ENCODE measurements around the gene PTCH2. TPM values are rescaled to one million over a fixed set of nuclear protein-coding genes. Genes with fewer than 3 reads are reported as not detected.

The PTCH2 gene
- total RNA-seq, 1 experiment from 2014 or later: 0.74 TPM

DNA sequence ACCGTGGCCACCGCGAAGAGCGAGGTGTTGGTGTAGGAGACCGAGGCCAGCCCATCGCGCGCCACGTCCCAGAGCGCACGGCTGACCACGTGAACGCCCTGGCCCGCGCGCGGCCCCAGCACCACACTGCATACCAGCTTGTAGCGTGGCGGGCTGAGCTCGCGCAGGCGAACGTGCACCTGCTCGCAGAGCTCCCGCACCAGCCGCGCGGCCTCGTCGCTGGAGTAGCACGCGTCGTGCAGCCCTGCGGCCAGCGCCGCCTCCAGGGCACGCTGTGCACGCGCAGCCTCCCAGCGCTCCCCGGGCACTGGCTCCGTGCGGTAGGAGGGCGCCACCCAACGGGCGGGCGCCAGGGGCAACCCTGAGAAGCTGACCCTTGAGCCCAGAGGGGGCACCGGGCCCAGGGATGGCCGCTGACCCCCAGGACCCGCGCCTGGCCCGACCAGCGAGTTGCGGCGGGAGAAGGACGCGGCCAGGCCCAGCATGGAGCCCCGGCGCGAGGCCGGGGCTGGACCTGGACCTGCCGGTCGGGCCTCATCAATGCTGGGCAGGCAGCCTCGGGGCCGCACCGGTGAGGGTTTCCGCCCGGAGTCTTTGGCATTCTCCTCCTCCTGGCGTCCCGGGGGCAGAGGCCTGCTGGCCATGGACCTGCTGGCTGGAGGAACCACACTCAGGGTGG is 36.9 kb downstream of the PTCH2 start:
- no peaks in the 10 kb centered on the region for H3K36me3 ChIP-seq (ENCODE audit: control insufficient read depth, insufficient read depth, low read length)
- H3K27ac ChIP-seq (ENCODE audit: low read length): peak overlapping the region; percentile 94
- no TSS peak for BruUV-seq (replicated peaks)
- no peaks in the 10 kb centered on the region for H3K27me3 ChIP-seq (ENCODE audit: control insufficient read depth, insufficient read depth, low read length)
- in situ Hi-C loops (cut with HindIII; ENCODE audit: low pct_unique_long_range_greater_than_20kb, low sequenced_read_pairs) (no loop called here), intact Hi-C loops (cut with micrococcal nuclease; ENCODE audit: unreplicated experiment) (no loop called here)
- ChIA-PET CTCF (no interaction called here), POLR2A (interaction anchor here (0.6 to 1.2 kb wide), 2 partner anchors 13 to 84 kb away, joined by 3 to 6 read pairs; no protein-coding TSS in a partner anchor)
- peaks cover 49% of the 10 kb centered on the region for H3K4me1 ChIP-seq (ENCODE audit: control insufficient read depth, insufficient read depth, low read length)
- H3K9me3 ChIP-seq (ENCODE audit: control insufficient read depth, insufficient read depth, low read depth, low read length): no peaks in the 10 kb centered on the region
- no peak overlapping the region for H3K4me3 ChIP-seq (ENCODE audit: low read depth in 2 of 2, low read length in 2 of 2)
- DNase-seq (ENCODE audit: low read depth, low spot score) (no peak), ATAC-seq (no peak)
- TF ChIP-seq, protein P1, sequence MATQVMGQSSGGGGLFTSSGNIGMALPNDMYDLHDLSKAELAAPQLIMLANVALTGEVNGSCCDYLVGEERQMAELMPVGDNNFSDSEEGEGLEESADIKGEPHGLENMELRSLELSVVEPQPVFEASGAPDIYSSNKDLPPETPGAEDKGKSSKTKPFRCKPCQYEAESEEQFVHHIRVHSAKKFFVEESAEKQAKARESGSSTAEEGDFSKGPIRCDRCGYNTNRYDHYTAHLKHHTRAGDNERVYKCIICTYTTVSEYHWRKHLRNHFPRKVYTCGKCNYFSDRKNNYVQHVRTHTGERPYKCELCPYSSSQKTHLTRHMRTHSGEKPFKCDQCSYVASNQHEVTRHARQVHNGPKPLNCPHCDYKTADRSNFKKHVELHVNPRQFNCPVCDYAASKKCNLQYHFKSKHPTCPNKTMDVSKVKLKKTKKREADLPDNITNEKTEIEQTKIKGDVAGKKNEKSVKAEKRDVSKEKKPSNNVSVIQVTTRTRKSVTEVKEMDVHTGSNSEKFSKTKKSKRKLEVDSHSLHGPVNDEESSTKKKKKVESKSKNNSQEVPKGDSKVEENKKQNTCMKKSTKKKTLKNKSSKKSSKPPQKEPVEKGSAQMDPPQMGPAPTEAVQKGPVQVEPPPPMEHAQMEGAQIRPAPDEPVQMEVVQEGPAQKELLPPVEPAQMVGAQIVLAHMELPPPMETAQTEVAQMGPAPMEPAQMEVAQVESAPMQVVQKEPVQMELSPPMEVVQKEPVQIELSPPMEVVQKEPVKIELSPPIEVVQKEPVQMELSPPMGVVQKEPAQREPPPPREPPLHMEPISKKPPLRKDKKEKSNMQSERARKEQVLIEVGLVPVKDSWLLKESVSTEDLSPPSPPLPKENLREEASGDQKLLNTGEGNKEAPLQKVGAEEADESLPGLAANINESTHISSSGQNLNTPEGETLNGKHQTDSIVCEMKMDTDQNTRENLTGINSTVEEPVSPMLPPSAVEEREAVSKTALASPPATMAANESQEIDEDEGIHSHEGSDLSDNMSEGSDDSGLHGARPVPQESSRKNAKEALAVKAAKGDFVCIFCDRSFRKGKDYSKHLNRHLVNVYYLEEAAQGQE (IDR thresholded peaks at IDR 0.05; ENCODE audit: insufficient read depth in 1 of 2, low read depth in 2 of 2, low read length in 1 of 2): no peak
- TF ChIP-seq, protein P2, sequence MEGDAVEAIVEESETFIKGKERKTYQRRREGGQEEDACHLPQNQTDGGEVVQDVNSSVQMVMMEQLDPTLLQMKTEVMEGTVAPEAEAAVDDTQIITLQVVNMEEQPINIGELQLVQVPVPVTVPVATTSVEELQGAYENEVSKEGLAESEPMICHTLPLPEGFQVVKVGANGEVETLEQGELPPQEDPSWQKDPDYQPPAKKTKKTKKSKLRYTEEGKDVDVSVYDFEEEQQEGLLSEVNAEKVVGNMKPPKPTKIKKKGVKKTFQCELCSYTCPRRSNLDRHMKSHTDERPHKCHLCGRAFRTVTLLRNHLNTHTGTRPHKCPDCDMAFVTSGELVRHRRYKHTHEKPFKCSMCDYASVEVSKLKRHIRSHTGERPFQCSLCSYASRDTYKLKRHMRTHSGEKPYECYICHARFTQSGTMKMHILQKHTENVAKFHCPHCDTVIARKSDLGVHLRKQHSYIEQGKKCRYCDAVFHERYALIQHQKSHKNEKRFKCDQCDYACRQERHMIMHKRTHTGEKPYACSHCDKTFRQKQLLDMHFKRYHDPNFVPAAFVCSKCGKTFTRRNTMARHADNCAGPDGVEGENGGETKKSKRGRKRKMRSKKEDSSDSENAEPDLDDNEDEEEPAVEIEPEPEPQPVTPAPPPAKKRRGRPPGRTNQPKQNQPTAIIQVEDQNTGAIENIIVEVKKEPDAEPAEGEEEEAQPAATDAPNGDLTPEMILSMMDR (IDR thresholded peaks at IDR 0.05): no peak; the same call in 1 of the 2 replicates
- no peak for TF ChIP-seq SIN3A (IDR thresholded peaks at IDR 0.05; ENCODE audit: borderline replicate concordance, insufficient read depth, low read depth, low read length)
- no peak for TF ChIP-seq TCF7L2 (IDR thresholded peaks at IDR 0.05; ENCODE audit: low read depth, low read length)
- TF ChIP-seq POLR2AphosphoS5 (IDR thresholded peaks at IDR 0.05; ENCODE audit: low read depth, low read length): no peak

DNA sequence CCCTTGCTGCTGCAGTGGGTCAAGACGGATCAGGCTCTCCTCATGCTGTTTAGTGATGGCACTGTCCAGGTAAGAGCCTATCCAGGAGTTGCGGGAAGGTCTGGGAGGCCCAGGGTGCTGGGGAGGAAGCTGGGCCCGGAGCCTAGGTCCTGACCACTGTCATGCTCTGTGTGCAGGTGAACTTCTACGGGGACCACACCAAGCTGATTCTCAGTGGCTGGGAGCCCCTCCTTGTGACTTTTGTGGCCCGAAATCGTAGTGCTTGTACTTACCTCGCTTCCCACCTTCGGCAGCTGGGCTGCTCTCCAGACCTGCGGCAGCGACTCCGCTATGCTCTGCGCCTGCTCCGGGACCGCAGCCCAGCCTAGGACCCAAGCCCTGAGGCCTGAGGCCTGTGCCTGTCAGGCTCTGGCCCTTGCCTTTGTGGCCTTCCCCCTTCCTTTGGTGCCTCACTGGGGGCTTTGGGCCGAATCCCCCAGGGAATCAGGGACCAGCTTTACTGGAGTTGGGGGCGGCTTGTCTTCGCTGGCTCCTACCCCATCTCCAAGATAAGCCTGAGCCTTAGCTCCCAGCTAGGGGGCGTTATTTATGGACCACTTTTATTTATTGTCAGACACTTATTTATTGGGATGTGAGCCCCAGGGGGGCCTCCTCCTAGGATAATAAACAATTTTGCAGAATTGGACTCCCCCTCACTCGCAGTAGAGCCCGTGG is 37.6 kb downstream of the PTCH2 start:
- no peak overlapping the region for H3K4me3 ChIP-seq (ENCODE audit: low read depth in 2 of 2, low read length in 2 of 2)
- in situ Hi-C loops (cut with HindIII; ENCODE audit: low pct_unique_long_range_greater_than_20kb, low sequenced_read_pairs) (no loop called here), intact Hi-C loops (cut with micrococcal nuclease; ENCODE audit: unreplicated experiment) (no loop called here)
- no peaks in the 10 kb centered on the region; the same call in 1 of the 2 replicates for H3K36me3 ChIP-seq (ENCODE audit: control insufficient read depth, insufficient read depth, low read length)
- ChIA-PET POLR2A (interaction anchor here (0.6 kb wide), 1 partner anchor 12 kb away, joined by 3 read pairs; no protein-coding TSS in a partner anchor), CTCF (no interaction called here)
- H3K27ac ChIP-seq (ENCODE audit: low read length): no peak overlapping the region
- no peak for ATAC-seq
- BruUV-seq (replicated peaks): no TSS peak
- H3K4me1 ChIP-seq (ENCODE audit: control insufficient read depth, insufficient read depth, low read length): peaks cover 50% of the 10 kb centered on the region
- TF ChIP-seq, protein P1 (IDR thresholded peaks at IDR 0.05; ENCODE audit: insufficient read depth in 1 of 2, low read depth in 2 of 2, low read length in 1 of 2): no peak
- TF ChIP-seq SIN3A (IDR thresholded peaks at IDR 0.05; ENCODE audit: borderline replicate concordance, insufficient read depth, low read depth, low read length) (no peak), TCF7L2 (IDR thresholded peaks at IDR 0.05; ENCODE audit: low read depth, low read length) (no peak), POLR2AphosphoS5 (IDR thresholded peaks at IDR 0.05; ENCODE audit: low read depth, low read length) (no peak)
- TF ChIP-seq, protein P2 (IDR thresholded peaks at IDR 0.05): no peak
- no peaks in the 10 kb centered on the region for H3K27me3 ChIP-seq (ENCODE audit: control insufficient read depth, insufficient read depth, low read length)
- DNase-seq (ENCODE audit: low read depth, low spot score): no peak
- no peaks in the 10 kb centered on the region for H3K9me3 ChIP-seq (ENCODE audit: control insufficient read depth, insufficient read depth, low read depth, low read length)

Data from Panc1 (cell line).